ENCODE data around the gene DCAF17.
"Not testable (repeated sequence)": the region's sequence is repeated elsewhere in the genome, so short reads cannot be mapped to it uniquely, and the experiment has no call there.

- TF ChIP-seq, protein P1, sequence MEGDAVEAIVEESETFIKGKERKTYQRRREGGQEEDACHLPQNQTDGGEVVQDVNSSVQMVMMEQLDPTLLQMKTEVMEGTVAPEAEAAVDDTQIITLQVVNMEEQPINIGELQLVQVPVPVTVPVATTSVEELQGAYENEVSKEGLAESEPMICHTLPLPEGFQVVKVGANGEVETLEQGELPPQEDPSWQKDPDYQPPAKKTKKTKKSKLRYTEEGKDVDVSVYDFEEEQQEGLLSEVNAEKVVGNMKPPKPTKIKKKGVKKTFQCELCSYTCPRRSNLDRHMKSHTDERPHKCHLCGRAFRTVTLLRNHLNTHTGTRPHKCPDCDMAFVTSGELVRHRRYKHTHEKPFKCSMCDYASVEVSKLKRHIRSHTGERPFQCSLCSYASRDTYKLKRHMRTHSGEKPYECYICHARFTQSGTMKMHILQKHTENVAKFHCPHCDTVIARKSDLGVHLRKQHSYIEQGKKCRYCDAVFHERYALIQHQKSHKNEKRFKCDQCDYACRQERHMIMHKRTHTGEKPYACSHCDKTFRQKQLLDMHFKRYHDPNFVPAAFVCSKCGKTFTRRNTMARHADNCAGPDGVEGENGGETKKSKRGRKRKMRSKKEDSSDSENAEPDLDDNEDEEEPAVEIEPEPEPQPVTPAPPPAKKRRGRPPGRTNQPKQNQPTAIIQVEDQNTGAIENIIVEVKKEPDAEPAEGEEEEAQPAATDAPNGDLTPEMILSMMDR (IDR thresholded peaks at IDR 0.05) = not testable (repeated sequence)
- TF ChIP-seq EP300, POLR2A (IDR thresholded peaks at IDR 0.05): not testable (repeated sequence)
These were observed 96.8 kb downstream of the DCAF17 start for GRCh38 chr2:171530859-171531258.
